Mammary epithelial cell (primary cell): Measurements from ENCODE around the gene SCYL1.

ENCODE experiments used
- EZH2 ChIP-seq: IDR thresholded peaks from 2 replicates; pipeline ENCODE4 v1.6.1; 2012; ENCODE audit warnings: low read length, inconsistent platforms, borderline replicate concordance
- TF ChIP-seq, protein P1 (sequence below), 2 donors: IDR thresholded peaks in 1 of 2; conservative IDR thresholded peaks in 1 of 2; 2 replicates each; pipeline ENCODE4 v1.5.1; 2011 to 2012; ENCODE audit warnings: inconsistent platforms in 2 of 2, low read length in 2 of 2, mild to moderate bottlenecking in 2 of 2, control low read depth in 1 of 2, low read depth in 1 of 2; ENCODE audit not compliant: insufficient read depth in 1 of 2; ENCODE audit errors: extremely low read depth in 1 of 2

DNA sequence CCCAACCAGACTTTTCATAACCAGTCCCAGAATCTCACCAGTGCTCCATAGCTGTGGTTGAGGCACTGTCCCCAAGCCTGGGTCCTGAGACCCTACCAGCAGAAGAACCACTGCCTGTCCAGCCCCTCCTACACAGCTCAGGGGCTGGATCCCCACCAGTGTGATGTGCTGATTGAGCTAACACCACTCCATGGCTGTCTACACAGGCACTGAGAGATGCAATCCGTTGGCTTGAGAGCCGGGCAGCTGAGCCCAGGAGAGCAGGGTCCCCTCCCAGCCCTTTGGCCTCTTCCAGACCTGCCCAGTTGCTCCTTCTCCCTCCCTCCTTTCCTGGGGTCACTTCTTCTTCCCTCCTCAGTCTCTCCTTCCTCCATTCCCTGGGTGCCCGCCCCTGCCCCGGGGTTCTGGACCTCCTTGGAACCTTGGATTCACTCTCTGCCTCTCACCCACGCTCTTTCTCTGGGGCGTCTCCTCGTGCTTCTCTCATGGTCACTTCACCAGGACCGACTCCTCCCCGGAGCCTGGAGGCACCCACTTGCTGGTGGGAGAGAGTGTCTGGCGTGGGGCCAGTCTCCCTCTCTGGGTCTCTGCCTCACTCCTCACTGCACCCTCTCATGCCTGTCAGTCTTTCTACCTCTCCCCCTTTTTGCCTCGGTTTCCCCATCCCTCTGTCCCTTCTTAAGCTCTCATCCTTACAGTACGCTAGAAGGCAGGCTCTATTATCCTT is 706 bp upstream of the SCYL1 start:
- TF ChIP-seq, protein P1, sequence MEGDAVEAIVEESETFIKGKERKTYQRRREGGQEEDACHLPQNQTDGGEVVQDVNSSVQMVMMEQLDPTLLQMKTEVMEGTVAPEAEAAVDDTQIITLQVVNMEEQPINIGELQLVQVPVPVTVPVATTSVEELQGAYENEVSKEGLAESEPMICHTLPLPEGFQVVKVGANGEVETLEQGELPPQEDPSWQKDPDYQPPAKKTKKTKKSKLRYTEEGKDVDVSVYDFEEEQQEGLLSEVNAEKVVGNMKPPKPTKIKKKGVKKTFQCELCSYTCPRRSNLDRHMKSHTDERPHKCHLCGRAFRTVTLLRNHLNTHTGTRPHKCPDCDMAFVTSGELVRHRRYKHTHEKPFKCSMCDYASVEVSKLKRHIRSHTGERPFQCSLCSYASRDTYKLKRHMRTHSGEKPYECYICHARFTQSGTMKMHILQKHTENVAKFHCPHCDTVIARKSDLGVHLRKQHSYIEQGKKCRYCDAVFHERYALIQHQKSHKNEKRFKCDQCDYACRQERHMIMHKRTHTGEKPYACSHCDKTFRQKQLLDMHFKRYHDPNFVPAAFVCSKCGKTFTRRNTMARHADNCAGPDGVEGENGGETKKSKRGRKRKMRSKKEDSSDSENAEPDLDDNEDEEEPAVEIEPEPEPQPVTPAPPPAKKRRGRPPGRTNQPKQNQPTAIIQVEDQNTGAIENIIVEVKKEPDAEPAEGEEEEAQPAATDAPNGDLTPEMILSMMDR (conservative IDR thresholded peaks at IDR 0.05 in 1 of 2, IDR thresholded peaks at IDR 0.05 in 1 of 2; ENCODE audit: extremely low read depth in 1 of 2, insufficient read depth in 1 of 2, low read depth in 1 of 2, low read length in 2 of 2): no peak
- no peak for TF ChIP-seq EZH2
